ENCODE results near the gene SCYGR6.
"Not testable (repeated sequence)": the region's sequence is repeated elsewhere in the genome, so short reads cannot be mapped to it uniquely, and the experiment has no call there.

Gene SCYGR6, protein sequence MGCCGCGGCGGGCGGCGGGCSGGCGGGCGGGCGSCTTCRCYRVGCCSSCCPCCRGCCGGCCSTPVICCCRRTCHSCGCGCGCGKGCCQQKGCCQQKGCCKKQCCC

DNA sequence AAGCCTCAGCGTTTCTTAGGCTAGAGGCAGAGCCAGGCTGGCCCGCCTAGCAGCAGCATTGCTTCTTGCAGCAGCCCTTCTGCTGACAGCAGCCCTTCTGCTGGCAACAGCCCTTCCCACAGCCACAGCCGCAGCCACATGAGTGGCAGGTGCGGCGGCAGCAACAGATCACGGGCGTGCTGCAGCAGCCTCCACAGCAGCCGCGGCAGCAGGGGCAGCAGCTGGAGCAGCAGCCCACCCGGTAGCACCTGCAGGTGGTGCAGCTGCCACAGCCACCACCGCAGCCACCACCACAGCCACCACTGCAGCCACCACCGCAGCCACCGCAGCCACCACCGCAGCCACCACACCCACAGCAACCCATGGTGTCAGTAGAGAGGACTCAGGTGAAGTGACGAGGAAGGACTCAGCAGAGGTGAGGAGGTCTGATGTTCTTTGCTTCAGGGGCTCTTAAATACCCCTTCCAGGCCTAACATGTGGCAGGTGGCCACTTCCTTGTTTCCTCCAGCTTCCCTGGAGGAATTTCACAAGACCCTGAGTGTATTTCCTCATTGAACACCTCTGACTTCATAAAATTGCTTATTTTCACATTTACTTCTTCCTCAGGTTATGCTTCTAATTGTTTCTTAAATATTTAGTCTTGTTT lies at the start of gene SCYGR6:
Gene SCYGR6, minus strand, starts transcription at position 364 of the 646 bp plus-strand sequence. Its CDS starts 0 bp downstream, at position 364.
- DNase-seq: no peak

DNA sequence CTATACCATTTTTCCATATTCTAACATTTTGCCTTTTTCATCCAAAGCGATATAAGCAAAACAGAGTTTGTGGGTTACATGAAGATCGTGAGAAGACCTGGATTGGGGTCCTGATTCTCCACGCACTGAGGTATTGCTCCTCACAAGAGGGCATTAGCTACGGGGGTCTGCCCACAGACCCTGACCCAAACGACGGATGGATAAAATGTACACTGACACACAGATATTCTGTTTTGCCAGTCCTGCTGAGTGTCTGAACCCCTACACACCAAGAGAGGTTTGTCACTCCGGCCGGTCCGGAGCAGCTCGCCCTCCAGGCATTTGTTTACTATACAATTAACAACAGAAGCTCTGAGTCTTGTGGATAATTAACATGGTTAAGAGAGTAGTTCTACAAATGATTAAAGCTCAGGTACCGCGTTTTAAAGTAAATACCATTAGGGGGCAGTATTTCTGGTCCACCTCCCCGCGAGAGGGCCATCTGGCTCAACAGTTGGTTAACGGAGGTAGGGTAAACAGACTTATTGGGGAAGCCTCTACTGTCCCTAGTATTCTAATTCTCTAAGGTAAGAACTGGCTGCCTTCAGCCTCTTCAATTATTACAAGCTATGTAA lies 49.6 kb upstream of the SCYGR6 start:
- DNase-seq: no peak

DNA sequence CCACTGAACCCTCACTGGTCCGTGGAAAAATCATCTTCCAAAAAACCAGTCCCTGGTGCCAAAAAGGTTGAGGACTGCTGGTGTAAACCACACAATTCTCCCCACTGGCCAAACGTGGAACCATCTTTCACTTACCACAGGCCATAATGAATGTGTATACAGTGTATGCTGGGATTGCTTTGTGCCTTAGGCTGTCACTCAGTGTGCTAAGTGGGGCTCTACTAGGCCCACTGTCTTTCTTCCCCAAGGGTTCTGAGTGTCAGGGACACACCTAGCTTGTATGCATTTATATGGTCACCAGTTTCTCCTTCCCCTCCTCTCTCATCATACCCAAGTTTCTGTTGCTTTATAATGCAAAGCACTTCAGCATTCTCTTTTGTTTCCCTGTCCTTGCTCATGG lies 48.4 kb upstream of the SCYGR6 start:
- no peak for DNase-seq

DNA sequence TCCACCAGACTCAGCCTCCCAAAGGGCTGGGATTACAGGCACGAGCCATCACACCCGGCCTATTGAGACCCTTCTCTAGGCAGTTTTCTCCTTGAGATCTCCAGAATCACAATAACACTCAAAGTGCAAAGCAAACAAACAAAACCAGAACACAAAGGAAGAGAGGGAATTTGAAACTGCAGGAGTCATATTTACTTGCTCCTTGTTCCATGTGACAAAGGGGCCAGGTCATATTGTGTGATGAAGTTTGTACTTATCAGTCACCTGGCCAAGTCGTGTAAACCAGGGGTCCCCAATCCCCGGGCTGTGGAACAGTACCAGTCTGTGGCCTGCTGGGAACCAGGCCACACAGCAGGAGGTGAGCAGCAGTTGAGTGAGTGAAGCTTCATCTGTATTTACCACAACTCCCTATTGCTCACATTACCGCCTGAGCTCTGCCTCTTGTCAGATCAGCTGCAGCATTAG lies 47.7 kb upstream of the SCYGR6 start:
- no peak for DNase-seq

DNA sequence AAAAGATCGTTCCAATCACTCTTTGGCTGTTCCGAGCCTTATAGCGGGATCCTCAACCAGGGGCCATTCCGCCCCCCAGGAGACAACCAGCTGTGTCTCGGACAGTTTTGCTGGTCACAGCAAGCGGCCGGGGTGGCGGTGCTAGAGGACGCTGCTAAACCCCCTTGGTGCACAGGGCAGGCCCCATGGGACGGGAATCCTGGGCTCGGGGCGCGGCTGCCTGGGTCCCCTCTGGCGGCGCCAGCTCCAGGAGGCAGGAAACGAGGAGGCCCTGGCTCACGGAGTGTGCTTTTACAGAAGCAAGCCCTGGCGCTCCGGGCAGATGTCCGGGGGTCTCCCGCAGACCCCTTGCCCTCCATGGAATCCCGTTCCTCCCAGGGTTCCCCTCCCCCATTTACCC lies 43.3 kb upstream of the SCYGR6 start:
- DNase-seq: no peak

DNA sequence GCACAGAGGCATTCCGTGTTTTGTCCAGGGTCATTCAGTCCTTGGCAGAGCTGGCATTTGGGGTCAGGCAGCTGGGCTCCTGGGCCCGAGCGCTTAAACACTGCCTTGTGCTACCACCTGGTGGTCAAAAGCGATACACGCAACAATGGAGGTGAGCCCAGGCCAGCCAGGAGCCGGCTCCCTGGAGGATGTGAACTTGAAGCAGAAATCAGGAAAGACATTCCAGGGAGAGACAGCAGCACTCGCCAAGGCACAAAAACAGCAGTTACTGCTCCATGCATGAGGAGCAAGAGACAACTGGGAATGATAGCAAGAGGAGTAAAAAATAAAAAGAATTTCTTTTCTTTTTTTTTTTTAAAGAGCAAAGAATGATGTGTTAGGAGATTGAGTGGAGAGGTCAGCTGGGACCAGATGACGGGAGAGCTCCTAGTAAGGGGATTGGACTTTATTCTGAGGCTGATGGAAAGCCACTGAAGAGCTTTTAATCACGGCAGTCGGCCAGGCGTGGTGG lies 41.9 kb upstream of the SCYGR6 start:
- DNase-seq: peak; percentile 52

DNA sequence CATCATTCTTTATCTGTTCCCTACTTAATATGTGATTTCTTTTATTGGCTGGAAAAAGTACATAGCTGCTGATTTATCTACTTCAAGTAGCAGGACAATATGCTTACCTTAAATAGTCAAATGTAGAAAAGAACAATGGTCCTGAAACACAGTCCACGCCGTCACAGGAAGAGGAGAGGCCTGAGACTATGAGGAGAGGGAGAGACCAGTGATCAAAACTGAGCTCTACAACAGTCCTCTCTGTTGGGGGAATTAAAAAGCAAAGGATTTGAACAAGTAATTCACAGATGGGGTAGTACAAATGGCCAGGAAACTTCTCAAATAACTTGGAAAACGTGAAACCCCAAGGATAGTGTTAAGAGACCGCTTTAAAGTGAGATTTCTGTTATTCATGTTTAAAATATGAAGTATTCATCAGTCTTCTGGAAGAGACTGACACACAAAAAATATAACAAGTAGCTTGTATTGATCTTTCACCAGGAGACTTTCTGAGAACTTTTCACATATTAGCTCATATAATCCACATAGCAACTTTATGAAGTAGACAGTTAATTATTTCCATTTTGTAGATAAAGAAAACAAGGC lies 41.3 kb upstream of the SCYGR6 start:
- no peak for DNase-seq

DNA sequence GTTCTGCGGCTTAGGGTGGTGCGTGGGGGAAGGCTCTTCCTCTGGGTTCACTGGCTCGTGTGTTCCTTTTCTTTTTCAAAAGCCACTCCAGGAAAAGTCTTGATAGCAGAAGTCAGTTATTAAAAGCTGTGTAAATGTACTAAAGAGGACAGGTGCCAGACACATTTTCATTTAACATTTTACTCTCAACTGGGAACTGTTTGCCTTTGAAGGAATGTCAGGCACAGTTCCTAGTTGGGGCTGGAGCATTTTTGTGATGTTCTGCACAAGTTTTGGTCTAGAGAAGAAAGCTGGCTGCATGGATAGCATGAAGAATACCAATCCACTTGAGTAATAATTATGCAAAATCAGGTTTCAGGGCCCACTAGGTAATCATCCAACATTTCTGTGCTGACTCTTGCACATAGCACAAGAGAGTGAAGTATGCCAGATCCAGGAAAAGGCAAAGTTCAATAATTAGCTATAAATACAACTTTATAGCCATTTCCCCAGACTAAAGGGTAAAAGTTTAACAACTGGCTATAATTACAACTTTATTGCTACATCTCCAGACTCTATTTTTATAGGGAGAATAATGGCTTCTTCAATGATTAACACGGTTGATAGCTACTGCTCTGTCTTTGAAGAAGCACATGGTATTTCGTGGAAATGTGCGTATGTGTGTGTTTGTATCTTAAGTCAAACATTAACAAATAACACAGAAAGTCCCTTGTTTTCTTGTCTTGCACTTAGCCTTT lies 37.4 kb upstream of the SCYGR6 start:
- no peak for DNase-seq

DNA sequence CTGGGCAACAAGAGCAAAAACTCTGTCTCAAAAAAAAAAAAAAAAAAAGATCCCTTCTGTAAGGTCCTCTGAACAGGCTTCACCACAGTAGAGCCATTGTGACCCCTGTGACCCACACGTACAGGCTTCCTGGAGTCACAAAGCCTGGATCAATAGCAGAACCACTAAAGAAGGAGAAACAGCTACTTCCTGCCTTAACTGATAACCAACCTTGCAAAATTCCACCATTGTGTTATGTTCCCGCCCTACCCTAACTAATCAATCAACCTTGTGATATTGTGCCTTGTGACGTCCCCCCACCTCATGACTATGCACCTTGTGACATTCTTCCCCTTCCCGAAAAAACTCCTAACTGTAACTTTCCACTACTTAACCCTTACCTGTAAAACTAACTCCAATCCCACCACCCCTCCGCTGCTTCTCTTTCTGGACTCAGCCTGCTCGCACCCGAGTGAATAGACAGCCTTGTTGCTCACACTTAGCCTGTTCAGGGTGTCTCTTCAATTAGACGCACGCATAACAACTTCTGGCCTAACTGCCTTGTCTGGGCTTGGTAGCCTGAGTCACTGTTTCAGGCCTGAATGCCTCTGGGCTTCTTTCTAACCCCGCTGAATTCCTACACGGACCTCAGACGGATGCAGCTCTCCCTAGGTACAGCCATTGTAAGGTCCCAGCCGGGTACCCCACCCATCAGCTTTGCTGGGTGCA lies 35.0 kb upstream of the SCYGR6 start:
- DNase-seq: no peak

DNA sequence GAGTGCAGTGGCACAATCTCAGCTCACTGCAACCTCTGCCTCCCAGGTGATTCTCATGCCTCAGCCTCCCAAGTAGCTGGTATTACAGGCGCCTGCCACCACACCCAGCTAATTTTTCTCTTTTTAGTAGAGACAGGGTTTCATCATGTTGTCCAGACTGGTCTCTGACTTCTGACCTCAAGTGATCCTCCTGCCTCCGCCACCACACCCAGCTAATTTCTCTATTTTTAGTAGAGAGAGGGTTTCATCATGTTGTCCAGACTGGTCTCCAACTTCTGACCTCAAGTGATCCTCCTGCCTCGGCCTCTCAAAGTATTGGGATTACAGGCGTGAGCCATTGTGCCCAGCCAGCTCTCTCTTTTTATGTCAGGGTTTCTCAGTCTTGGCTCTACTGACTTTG lies 31.7 kb upstream of the SCYGR6 start:
- not testable (repeated sequence) for DNase-seq

DNA sequence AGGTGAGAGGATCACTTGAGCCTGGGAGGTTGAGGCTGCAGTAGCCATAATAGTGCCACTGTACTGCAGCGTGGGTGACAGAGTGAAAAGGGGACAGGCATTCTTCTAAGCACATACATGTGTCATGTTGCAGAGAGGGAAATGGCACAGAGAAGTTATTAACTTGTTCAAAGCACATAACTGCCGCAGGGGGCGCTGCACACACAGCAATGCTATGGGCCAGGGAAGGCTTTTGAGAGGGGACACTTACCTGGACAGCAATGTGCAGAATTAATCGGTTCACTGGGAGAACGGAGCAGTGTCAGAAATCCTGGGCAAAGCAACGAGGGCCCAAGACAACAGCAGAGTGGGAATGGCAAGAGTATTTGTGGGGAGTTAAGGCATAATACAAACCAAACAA lies 23.5 kb upstream of the SCYGR6 start:
- no peak for DNase-seq

DNA sequence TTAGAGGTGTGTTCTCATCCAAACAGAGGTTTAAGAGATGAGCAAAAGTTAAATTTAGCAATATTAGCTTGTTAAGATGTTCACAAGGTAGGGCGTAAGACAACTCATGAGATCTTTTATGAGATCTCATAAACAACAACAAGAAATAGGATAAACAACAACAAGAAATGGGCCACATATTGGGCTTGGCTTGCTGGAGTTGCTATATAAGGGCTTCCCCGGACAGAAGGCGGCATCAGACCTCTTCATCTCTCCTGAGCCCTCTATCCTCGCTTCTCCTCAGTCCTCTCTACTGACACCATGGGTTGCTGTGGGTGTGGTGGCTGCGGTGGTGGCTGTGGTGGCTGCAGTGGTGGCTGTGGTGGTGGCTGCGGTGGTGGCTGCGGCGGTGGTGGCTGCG lies 21.0 kb upstream of the SCYGR6 start, which contains the start of gene SCYGR8:
Gene SCYGR8, plus strand, starts transcription at position 301 of the 400 bp plus-strand sequence. Its CDS starts 0 bp downstream, at position 301.
- no peak for DNase-seq

DNA sequence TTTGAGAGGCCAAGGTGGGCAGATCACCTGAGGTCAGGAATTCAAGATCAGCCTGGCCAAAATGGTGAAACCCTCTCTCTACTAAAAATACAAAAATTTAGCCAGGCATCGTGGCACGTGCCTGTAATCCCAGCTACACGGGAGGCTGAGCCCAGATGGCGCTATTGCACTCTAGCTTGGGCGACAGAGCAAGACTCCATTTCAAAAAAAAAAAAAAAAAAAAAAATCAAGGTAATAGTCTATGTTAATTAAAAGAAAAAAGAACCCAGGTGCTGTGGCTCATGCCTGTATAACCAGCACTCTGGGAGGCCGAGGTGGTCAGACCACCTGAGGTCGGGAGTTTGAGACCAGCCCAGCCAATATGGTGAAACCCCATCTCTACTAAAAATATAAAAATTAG lies 16.1 kb upstream of the SCYGR6 start:
- not testable (repeated sequence) for DNase-seq

DNA sequence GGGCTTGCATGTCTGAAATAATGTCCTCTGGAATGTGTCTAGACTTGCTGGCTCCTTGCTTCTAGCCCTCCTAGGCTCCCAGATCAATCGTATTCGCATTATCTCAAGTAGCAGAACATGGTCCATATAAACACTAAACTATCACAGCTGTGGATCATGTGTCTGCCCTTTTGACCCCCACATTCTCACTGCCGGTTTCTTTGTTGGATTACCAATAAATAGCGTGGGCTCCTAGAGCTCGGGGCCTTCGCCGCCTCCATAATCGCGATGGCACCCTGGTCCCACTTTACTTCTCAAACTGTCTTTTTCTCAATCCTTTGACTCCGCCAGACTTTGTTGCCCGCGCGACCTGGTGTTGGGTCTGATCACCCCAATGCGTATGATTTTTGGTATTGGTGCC lies 14.8 kb upstream of the SCYGR6 start:
- no peak for DNase-seq

DNA sequence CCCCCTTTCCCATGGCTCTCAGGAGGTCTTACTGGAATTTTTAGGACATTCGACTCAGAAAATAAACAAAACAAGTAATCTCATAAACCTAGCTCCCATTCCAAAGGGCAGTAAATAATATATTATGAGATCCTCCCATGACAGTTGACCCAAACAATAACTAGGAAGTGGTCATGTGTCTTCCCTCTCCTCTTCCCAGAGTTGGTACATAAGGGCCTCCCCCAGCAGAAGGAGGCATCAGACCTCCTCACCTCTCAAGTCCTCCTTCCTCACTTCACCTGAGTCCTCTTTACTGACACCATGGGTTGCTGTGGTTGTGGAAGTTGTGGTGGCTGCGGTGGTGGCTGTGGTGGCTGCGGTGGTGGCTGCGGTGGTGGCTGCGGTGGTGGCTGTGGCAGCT lies 3.5 kb upstream of the SCYGR6 start, which contains the start of gene SCYGR7:
Gene SCYGR7, plus strand, starts transcription at position 301 of the 400 bp plus-strand sequence. Its CDS starts 0 bp downstream, at position 301.
- DNase-seq: no peak

DNA sequence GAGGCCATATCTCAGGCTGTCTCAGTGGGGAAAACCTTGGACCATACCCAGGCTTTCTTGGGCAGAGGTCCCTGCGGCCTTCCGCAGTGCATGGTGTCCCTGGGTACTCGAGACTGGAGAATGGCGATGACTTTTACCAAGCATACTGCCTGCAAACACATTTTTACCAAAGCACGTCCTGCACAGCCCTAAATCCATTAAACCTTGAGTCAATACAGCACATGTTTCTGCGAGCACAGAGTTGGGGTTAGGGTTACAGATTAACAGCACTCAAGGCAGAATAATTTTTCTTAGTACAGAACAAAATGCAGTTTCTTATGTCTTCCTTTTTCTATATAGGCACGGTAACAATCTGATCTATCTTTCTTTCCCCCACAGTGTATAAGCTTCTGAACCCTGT lies 1.7 kb downstream of the SCYGR6 start:
- not testable (repeated sequence) for DNase-seq

DNA sequence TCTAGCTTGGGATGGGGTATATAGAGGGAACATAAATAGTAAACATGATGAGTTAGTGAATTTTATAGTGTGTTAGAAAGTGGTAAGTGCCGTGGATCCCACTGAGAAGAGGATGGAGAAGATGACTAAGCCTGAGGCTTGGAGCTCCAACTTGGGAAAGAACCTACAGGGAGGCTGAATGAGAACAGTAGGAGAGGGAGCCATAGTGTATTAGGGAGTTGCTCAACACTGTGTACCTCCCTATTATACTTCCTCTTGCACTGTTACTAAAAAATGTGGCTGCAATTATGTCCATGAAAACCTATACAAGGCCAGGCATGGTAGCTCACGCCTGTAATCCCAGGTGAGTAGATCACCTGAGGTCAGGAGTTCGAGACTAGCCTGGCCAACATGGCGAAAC lies 3.9 kb downstream of the SCYGR6 start:
- no peak for DNase-seq

DNA sequence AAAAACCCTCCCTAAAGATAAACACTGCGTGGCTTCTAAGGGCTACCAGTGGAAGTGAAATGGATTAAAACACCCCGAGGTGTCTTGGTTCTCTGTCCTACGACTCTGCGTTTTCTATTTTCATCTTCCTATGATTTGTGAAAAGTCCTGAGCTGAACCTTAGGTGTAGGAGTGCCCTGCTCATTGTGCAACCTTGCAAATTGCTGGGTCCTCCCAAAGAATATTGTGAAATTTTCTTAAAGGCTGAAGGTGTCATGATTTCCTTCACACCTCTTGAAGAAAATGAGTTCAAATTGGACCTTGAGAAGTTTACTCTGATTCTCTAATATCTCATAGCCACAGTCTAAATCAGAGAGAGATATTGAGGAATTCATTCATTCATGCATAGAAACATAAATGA lies 4.9 kb downstream of the SCYGR6 start:
- no peak for DNase-seq

DNA sequence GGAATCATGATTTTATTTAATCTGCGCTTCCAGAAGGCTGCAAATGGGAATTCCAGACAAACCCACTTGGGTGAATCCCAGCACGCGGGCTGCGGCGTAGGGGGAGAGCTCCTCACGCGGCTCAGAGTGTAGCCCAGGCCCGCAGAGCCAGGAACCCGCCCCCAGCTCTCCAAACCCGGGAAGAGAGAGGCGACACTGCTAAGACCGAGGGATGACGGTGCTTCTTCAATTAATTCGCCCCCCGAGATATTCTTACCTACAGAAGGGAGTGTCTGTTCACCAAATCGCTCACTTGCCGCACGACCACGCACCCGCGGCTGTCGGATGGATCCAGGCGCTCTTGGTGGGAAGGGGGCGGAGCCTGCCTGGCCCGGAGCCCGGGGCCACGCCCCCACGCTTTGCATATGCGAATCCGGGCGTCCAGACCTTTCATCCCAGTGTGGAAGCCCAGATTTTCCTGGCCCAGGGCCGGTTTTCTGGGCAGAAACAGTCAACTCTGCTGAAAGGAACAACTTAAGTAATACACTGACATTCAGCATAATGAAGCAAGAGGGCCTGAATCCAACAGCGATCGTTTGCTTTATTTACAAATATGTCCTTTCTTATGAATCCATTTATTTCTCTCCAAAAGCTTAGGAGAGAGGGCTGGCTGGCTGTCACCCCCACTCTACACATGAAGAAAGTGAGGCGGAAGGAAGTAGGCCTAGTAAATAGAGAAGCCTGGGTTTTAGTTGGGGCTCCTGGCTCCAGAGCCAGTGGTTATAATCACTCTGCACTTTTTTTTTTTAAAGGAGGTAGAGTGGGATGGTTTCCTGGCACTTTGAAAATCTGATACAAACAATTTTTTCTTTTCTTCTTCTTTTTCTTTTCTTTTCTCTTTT lies 6.6 kb downstream of the SCYGR6 start, which contains the start of gene SLC19A3:
Gene SLC19A3, minus strand, starts transcription at position 342 of the 881 bp plus-strand sequence. CDS start 15,710 bp downstream, outside the sequence.
- DNase-seq: no peak

DNA sequence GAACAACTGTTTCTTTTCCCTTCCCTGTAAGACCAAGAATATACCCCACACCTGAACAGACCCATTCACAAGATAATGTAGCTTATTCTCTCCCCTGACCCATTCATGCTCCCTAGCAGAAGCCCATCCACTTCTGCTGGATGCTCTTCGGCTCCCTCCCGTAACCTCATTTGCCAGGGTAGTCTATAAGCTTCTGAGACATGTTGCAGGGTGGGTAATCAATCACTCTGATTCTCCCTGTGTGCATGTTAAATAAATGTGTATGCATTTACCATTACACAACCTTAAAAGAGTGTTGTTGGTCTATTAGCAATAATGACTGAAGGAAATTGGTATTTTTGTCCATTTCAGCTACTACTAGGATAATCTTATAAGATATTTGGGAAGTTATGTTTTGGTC lies 8.1 kb downstream of the SCYGR6 start:
- DNase-seq: no peak

DNA sequence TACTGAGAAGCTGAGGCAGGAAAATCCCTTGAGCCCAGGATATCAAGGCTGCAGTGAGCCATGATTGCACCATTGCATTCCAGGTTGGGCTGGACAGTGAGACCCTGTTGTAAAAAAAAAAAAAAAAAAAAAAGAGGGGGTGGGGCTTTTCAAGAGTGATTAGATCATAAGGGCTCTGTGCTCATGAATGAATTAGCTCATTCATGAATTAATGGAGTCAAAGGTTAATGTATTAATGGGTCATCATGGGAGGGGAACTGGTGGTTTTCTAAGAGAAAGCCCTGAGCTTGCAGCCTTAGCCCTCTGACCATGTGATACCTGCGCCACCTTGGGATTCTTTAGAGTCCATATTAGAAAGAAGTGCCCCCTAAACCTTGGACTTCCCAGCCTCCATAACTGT lies 11.3 kb downstream of the SCYGR6 start:
- no peak for DNase-seq
